CD4-positive, alpha-beta T cell treated with Interleukin-4 for 1 hour (primary cell): ENCODE measurements around the gene BSPRY.

ENCODE experiments used
- DNase-seq, 2 donors: peaks; one replicate each; pipeline ENCODE4 v3.0.0-alpha.2; 2020 to 2022

The BSPRY gene

DNA sequence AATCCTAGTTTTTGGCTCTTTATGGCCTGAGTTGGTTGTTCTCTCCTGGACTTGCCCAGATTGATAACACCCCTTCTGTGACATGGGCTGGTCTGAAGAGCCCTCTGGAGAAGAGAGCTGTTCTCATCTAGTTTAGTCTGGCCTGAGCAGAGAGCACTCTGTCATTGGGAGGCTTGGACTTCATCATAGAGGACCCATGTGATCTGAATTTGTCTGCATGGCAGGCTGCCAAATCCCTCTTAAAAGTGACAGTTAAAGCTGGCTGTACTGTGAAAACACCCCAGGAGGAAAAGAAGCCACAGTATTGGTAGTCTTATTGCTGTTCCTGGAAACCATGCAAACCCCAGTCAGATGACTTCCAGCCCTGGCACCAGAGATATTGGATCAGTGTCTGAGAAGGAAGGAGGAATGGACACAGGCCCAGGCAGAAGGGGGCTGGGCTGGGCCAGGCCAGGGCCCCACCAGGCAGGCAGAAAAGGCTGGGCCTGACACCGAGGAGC, 5.6 kb upstream of the BSPRY start:
- no peak for DNase-seq

- no peak for DNase-seq
These were observed 4.2 kb upstream of the BSPRY start for GRCh38 chr9:113345190-113345589.

- DNase-seq = no peak
These were observed 3.7 kb upstream of the BSPRY start for GRCh38 chr9:113345671-113346070.

GRCh38 chr9:113348437-113348836, 904 bp upstream of the BSPRY start:
- DNase-seq = no peak

DNA sequence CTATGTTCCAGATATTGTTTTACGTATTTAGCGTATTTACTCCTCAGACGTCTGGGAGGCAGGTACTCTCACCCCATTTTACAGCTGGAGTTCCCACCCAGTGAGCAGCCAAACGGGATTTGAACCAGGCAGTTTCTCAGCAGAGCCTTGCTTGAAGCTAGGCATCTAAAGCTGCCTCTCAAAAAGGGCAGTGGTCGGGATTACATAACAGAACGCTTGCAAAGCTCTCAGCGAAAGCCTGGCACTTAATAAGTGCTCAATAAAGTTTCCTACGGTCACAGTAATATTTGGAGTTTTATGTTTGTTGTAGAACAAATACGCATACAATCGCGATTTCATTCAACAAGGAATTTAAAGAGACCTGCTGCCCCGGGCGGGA, 286 bp upstream of the BSPRY start:
- no peak for DNase-seq

DNA sequence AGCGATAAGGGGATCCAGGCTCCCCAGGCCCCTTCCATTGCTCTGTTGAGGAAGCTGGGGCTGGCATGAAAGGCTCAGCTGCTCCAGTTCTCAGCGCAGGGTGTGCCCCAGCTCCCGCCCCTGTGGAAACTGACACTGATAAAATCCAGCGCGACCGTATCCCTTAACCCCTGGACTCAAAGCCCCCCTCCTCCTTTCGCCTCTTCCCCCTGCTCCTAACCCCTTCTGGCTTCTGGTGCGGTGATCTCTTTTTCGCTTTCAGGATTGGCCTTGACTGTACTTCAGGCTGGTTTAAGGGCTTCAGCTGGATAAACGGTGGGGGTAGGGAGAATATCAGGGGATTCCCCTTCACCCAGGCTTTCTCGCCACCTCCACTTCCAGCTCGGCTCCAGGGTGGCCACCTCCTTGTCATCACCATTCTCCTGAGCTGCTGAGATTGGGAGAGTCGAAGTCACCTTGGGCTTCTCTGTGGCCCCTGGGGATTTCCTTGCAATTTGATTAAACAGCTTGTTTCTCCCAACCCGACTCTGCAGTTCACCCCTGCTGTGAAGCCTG, 843 bp downstream of the BSPRY start:
- DNase-seq = no peak

DNA sequence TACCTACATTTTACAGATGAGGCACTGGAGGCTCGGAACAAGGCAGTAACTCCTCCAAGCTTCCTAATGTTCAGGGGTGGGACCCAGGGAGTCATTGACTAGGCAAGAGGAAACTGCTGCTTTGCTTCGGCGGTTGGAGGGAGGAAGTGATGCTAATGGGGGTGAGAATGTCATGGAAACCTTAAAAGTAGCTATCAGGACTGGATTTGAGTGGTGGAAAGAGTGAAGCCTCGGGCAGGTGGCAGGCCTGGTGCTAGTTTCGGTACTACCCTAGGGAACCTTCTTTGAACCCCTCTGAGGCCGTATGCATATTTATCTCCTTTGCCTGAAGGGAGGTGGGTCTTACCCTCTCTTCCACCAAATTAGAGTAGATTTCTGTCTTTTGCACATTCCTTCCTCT, 1.6 kb downstream of the BSPRY start:
- peak; percentile 32 to 40 for DNase-seq

DNA sequence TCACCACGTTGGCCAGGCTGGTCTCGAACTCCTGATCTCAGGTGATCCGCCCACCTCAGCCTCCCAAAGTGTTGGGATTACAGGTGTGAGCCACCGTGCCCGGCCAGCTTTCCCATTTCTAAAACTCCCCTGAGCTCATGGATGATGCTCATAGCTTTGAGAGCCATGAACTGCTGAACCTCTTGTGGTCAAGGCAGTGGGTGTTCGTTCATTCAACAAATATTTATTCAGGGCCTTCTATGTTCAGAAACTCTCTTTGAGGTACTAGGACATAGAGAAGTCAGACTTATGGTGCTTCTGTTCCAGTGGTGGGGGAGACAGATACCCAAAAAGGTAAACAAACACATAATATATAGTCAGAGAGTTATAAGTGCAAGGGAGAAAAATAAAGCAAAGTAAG, 2.7 kb downstream of the BSPRY start:
- DNase-seq = no peak

DNA sequence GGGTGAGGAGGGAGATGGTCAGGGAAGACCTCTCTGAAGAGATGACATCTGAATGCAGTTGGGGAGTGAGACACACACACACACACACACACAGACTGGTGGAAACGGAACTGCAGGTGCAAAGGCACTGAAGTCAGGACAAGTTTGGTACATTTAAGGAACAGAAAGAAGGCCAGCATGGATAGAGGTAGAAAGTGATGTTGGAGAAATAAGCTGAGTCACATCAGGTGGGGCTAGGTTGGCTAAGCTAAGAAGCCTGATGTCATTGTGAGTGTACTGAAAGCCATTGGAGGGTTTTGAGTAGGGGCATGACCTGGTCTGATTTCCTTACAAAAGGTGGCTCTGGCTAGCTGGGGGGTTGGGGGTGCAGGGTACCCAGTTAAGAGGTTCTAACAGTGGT, 3.1 kb downstream of the BSPRY start:
- DNase-seq = no peak

DNA sequence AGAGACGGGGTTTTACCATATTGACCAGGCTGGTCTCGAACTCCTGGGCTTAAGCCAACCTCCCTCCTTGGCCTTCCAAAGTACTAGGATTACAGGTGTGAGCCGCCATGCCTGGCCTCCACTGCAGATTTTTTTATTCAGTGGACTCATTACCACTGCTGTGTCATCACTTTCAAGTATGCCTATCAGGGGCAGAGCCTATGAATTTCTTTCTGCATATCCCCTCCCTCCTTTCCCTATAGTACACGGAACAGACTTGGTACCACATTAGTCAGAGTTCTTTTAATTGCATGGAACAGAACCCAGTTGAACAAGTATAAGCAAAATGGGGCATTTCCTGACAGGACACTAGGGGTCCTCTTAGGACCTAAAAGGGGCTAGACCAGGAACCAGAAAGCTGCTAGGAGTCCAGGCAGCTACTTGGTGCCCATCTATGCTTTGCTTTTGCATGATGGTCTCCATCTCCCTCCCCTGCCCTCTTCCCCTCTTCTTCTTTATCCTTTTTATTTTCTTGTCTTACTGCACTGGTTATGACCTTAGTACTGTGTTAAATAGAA, 5.8 kb downstream of the BSPRY start:
- no peak for DNase-seq

- no peak for DNase-seq
These were observed 7.4 kb downstream of the BSPRY start for GRCh38 chr9:113356686-113357292.

DNA sequence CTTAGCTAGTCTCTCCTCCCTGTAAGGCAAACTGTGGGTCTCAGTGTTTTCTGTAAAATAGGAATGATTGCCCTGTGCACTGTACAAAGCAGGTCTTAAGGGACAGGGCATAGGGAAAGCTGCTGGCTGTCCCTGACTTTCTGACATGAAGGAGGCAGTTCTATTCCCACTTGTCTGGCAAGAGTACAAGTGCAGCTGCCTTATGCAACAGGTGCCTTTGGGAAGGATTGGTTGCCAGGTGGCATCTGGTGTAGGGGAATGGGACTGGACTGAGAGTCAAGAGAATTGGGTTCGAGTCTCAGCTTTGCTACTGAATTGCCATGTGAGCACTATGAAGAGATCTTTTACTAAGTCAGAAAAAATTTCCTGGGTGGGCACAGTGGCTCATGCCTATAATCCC, 10.0 kb downstream of the BSPRY start:
- no peak for DNase-seq

DNA sequence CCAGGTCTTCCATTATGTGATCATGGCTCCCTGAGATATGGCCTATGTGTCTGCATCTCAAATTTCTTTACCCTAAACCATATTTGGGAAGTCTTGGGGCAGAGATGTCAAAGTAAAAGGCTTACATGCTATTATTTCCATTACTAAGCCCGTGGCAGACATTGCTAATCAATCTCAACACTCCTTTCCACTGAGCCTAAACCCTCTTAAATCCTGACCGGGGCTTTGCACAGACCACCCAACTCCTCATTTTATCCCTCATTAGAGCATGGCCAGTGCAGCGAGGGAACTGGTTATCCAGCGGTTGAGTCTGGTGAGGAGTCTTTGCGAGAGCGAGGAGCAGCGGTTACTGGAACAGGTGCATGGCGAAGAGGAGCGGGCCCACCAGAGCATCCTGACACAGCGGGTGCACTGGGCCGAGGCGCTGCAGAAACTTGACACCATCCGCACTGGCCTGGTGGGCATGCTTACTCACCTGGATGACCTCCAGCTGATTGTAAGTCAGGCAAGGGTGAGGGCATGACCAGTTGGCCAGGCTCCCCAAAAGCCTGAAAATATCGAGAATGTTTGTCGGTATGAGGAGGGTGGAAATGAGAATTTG, 11.0 kb downstream of the BSPRY start:
- no peak for DNase-seq

DNA sequence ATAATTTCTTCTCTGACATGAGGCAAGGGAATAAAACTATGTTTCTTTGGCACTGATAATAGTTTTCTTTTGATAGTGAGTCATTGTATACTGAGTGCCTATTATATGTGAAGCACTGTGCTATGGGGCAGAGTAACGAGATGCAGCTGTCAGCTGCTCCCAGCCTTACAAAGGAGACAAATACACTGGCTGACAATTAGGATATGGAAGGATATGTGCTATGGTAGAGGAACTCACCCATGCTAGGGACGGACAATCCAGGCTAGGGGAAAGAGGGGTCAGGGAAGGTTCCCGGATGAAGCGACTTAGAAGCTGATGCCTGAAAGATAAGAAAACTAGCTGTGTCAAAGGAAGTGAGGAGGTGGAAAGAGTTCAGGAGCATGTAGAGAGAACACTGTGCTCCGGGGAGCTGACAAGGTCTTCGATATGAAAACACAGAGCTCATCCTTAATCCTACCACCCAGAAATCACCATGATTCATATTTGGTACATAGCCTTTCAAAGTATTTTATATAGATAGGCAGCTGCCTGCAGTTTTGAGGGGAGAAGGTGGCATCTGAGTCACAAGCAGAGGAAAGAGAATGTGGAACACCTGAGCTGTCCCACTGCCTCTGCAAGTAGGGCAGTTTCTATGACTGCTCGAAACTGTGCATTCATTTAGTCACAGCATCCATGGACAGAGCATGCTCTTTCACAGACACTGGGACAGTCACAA, 12.1 kb downstream of the BSPRY start:
- DNase-seq = no peak

DNA sequence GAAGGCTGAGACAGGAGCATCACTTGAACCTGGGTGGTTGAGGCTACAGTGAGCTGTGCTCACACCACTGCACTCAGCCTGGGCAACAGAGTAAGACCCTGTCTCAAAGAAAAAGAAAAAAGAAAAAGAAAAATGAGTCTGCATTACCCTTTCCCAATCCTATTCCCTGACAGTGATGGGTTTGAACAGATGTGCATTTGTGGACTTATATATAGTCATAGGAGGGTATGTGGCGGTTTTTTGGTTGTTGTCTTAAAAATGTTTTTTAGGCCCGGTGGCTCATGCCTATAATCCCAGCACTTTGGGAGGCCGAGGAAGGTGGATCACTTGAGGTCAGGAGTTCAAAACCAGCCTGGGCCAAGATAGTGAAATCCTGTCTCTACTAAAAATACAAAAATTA, 14.0 kb downstream of the BSPRY start:
- no peak for DNase-seq

GRCh38 chr9:113364951-113365350, 15.6 kb downstream of the BSPRY start:
- DNase-seq = no peak

DNA sequence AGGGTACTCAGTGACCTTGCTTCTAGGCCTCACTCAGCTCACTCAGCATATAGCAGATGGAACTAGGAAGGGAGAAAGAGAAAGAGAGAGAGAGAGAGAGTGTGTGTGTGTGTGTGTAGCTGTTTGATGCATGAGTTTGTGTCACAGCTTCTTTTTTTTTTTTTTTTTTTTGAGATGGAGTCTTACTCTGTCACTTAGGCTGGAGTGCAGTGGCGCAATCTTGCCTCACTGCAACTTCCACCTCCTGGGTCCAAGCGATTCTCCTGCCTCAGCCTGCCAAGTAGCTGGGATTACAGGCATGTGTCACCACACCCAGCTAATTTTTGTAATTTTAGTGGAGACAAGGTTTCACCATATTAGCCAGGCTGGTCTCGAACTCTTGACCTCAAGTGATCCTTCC, 16.3 kb downstream of the BSPRY start:
- DNase-seq = peak in 1 of 2 donors; percentile 21

DNA sequence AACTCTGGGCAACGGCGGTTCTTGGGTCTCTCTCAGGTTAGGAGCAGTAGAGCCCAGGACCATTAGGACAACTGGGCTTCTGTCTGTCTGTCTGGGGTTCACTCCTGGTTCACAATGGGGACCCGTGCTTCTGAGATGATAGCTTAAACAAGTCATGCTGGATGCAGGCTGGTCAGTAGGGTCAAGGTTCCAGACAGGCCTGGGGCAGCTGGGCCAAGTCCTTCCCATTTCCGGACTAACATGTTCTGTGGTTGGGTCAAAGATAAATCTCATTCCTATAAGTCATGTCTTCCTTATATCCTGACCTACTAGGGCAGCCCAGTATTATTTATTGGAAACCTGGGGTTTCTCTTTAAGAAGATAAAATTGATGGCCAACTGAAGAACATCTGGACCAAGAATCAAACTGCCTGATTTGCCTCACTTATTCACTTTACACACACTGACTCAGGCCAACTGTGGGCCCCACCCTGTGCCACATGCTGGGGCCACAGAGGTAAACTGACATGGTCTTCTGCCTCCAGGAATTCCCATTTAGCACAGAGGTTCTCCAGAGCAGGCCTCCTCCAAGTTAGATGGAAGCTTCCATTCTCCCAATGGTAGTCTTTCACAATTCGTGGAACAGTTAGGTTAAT, 19.1 kb downstream of the BSPRY start:
- DNase-seq = no peak

- no peak for DNase-seq
These were observed 19.9 kb downstream of the BSPRY start for GRCh38 chr9:113368982-113369854.

- no peak for DNase-seq
These were observed 20.5 kb downstream of the BSPRY start for GRCh38 chr9:113369855-113370140.

- DNase-seq = no peak
These were observed 21.5 kb downstream of the BSPRY start for GRCh38 chr9:113370806-113371325.

- DNase-seq = no peak
These were observed 22.7 kb downstream of the BSPRY start for GRCh38 chr9:113372059-113372458.
